ENCODE measurements around the gene TAMALIN. TPM values are rescaled to one million over a fixed set of nuclear protein-coding genes. Genes with fewer than 3 reads are reported as not detected.

The TAMALIN gene
- total RNA-seq: 11.2 and 13.0 TPM in 2 replicates

GRCh38 chr12:52006726-52007157, at the start of gene TAMALIN:
Gene TAMALIN (plus strand): TSS chr12:52006946. CDS start chr12:52007020, 74 bp downstream.

GRCh38 chr12:52050758-52051541, 44.2 kb downstream of the TAMALIN start, which contains the start of gene NR4A1:
Gene NR4A1 (plus strand): TSS chr12:52051442. CDS start chr12:52054329, 2,887 bp downstream.

Other genes with a start within 250 kb of the TAMALIN start
- gene FIGNL2, start 158.2 kb upstream of the TAMALIN start, total RNA-seq: 0.11 and 0.25 TPM in 2 replicates
- gene ANKRD33, start 118.8 kb upstream of the TAMALIN start, total RNA-seq: 0.11 and 0.12 TPM in 2 replicates
- gene ACVRL1, start 99.4 kb upstream of the TAMALIN start, total RNA-seq: 9.8 and 12.5 TPM in 2 replicates
- 10.5 and 15.2 TPM in 2 replicates for gene ACVR1B, start 55.2 kb upstream of the TAMALIN start, total RNA-seq
- 3.9 and 5.8 TPM in 2 replicates for gene NR4A1, start 44.5 kb downstream of the TAMALIN start, total RNA-seq
- 101 and 102 TPM in 2 replicates for gene ATG101, start 63.0 kb downstream of the TAMALIN start, total RNA-seq
- gene SMIM41, start 72.8 kb downstream of the TAMALIN start, total RNA-seq: 0.11 and 0.37 TPM in 2 replicates
- 0.11 and 0.25 TPM in 2 replicates for gene KRT80, start 185.1 kb downstream of the TAMALIN start, total RNA-seq
- gene KRT7, start 226.3 kb downstream of the TAMALIN start, total RNA-seq: 0.66 and 2.2 TPM in 2 replicates